HepG2 (cell line): Measurements from ENCODE around the gene MMP10. TPM values are rescaled to one million over a fixed set of nuclear protein-coding genes. Genes with fewer than 3 reads are reported as not detected.

Experiments used
- ATAC-seq: fragments of 200-7000 bp; cut with Tn5 transposase; 3 replicates; pipeline ENCODE4 v1.9.1; 2020; ENCODE audit warnings: mild to moderate bottlenecking, moderate library complexity
- BruUV-seq: library from RNA; stranded (reverse); fragments of 400-500 nt; replicated peaks from 2 replicates; lab custom pipeline; 2021; lab: Mats Ljungman, UMichigan
- CTCF ChIA-PET: fragments of 300-600 bp; formaldehyde crosslinking; extraction: SDS; loops from one replicate; lab custom pipeline; 2021; ENCODE audit warnings: low total read pairs, inconsistent platforms, low intra/inter-chr PET ratio; lab: Yijun Ruan, JAX
- POLR2A ChIA-PET: fragments of 350-600 bp; sonication (Branson Sonifier 250); formaldehyde crosslinking; loops from one replicate; lab custom pipeline; 2020; ENCODE audit warnings: antibody characterized with exemption, inconsistent platforms; lab: Yijun Ruan, JAX
- DNase-seq: peaks from one replicate; pipeline ENCODE4 v3.0.0-alpha.2; 2015; ENCODE audit warnings: low spot score
- FAIRE-seq: peaks from 3 replicates; lab custom pipeline; 2011; peaks lifted over from hg19 to GRCh38; lab: Jason Lieb, UNC
- H2AFZ ChIP-seq: one replicate; pipeline ENCODE4 v1.6.1; 2011; ENCODE audit warnings: low read length, inconsistent platforms
- H3K27ac ChIP-seq: fragments of 300-600 bp; 3 replicates; pipeline ENCODE4 v1.8.0; 2011; ENCODE audit warnings: mixed run types, mild to moderate bottlenecking, mixed read lengths, low read length, inconsistent platforms; ENCODE audit not compliant: insufficient read depth; ENCODE audit errors: extremely low read length
- H3K27me3 ChIP-seq, 2 experiments: fragments of 200-600 bp in 1 of 2; 2 replicates in 1 of 2; 3 replicates in 1 of 2; pipeline versions ENCODE4 v1.6.0 to v1.8.0; 2011; ENCODE audit warnings: low read length in 2 of 2, mild to moderate bottlenecking in 2 of 2, moderate library complexity in 2 of 2, inconsistent platforms in 1 of 2; ENCODE audit not compliant: insufficient read depth in 2 of 2, control insufficient read depth in 1 of 2
- H3K36me3 ChIP-seq, 2 experiments: fragments of 200-600 bp in 1 of 2; replicated peaks in 1 of 2; 2 replicates in 1 of 2; 3 replicates in 1 of 2; pipeline versions ENCODE4 v1.5.1 to v1.8.0; 2011; ENCODE audit warnings: low read length in 2 of 2, inconsistent platforms in 1 of 2; ENCODE audit not compliant: insufficient read depth in 2 of 2, control insufficient read depth in 1 of 2
- H3K4me1 ChIP-seq: 2 replicates; pipeline ENCODE4 v1.5.1; 2012; ENCODE audit warnings: low read length, inconsistent platforms; ENCODE audit not compliant: insufficient read depth
- H3K4me2 ChIP-seq: 2 replicates; pipeline ENCODE4 v1.6.0; 2011; ENCODE audit warnings: low read depth, low read length, inconsistent platforms
- H3K4me3 ChIP-seq, 3 experiments: fragments of 200-600 bp in 1 of 3; sonication (generic), shearing (Covaris generic) in 1 of 3; replicated peaks in 1 of 3; 2 replicates each; pipeline ENCODE4 v1.5.1; 2011 to 2016; ENCODE audit warnings: low read length in 3 of 3, inconsistent platforms in 2 of 3, low read depth in 2 of 3, mild to moderate bottlenecking in 2 of 3, control low read depth in 1 of 3, mixed read lengths in 1 of 3; ENCODE audit not compliant: insufficient read depth in 1 of 3
- H3K79me2 ChIP-seq: one replicate; pipeline ENCODE4 v1.6.1; 2011; ENCODE audit warnings: low read length, inconsistent platforms; ENCODE audit not compliant: insufficient read depth
- H3K9ac ChIP-seq: 2 replicates; pipeline ENCODE4 v1.6.0; 2011; ENCODE audit warnings: mild to moderate bottlenecking, low read depth, low read length, inconsistent platforms; ENCODE audit not compliant: insufficient read depth
- H3K9me3 ChIP-seq: 2 replicates; pipeline ENCODE4 v1.5.1; 2012; ENCODE audit warnings: mild to moderate bottlenecking, low read length
- H4K20me1 ChIP-seq: 2 replicates; pipeline ENCODE4 v1.6.0; 2011; ENCODE audit warnings: inconsistent platforms, mild to moderate bottlenecking, low read length, moderate library complexity; ENCODE audit not compliant: insufficient read depth
- ETS1 ChIP-seq: sonication (generic); formaldehyde crosslinking; IDR thresholded peaks from 2 replicates; pipeline ENCODE4 v1.4.0; 2020; ENCODE audit warnings: missing genetic modification reagents
- ETV5 ChIP-seq: IDR thresholded peaks from 2 replicates; pipeline ENCODE4 v1.6.1; 2018; ENCODE audit warnings: missing biosample characterization, missing genetic modification reagents, inconsistent platforms, borderline replicate concordance
- IKZF5 ChIP-seq: IDR thresholded peaks from 2 replicates; pipeline ENCODE4 v1.6.1; 2018; ENCODE audit warnings: missing genetic modification reagents, mild to moderate bottlenecking, missing compliant biosample characterization
- NAIF1 ChIP-seq: sonication (generic); formaldehyde crosslinking; IDR thresholded peaks from 2 replicates; pipeline ENCODE4 v1.5.0; 2020; ENCODE audit warnings: mild to moderate bottlenecking, missing genetic modification reagents, borderline replicate concordance
- NR2F1 ChIP-seq, 2 experiments: fragments of 450-650 bp in 1 of 2; formaldehyde crosslinking in 1 of 2; IDR thresholded peaks; 2 replicates each; pipeline versions ENCODE4 v1.5.0 to v1.6.1; 2016 to 2020; ENCODE audit warnings: mild to moderate bottlenecking in 1 of 2, missing compliant biosample characterization in 1 of 2, missing genetic modification reagents in 1 of 2, moderate library complexity in 1 of 2
- RXRB ChIP-seq: IDR thresholded peaks from 2 replicates; pipeline ENCODE4 v1.6.1; 2016; ENCODE audit warnings: borderline replicate concordance, missing genetic modification reagents, missing compliant biosample characterization
- SP4 ChIP-seq: sonication (generic); formaldehyde crosslinking; IDR thresholded peaks from 2 replicates; pipeline ENCODE4 v1.8.1; 2023; ENCODE audit warnings: mild to moderate bottlenecking, missing genetic modification reagents
- SP5 ChIP-seq: IDR thresholded peaks from 2 replicates; pipeline ENCODE4 v1.6.1; 2016; ENCODE audit warnings: low read depth, borderline replicate concordance
- TSC22D2 ChIP-seq: sonication (generic); formaldehyde crosslinking; IDR thresholded peaks from 2 replicates; pipeline ENCODE4 v1.5.1; 2020; ENCODE audit warnings: missing genetic modification reagents, mild to moderate bottlenecking, borderline replicate concordance
- ZBTB3 ChIP-seq: sonication (generic); formaldehyde crosslinking; IDR thresholded peaks from 2 replicates; pipeline ENCODE4 v1.4.0; 2020; ENCODE audit warnings: low read depth, mild to moderate bottlenecking, moderate library complexity, missing genetic modification reagents, borderline replicate concordance
- ZNF205 ChIP-seq: IDR thresholded peaks from 2 replicates; pipeline ENCODE4 v1.6.1; 2018; ENCODE audit warnings: missing biosample characterization, missing genetic modification reagents
- ZNF24 ChIP-seq: fragments of 450-650 bp; IDR thresholded peaks from 2 replicates; pipeline ENCODE4 v1.6.1; 2017; ENCODE audit warnings: antibody characterized with exemption, mild to moderate bottlenecking
- ZNF331 ChIP-seq: sonication (generic); formaldehyde crosslinking; IDR thresholded peaks from 2 replicates; pipeline ENCODE4 v1.4.0; 2020; ENCODE audit warnings: missing genetic modification reagents
- ZNF441 ChIP-seq: sonication (generic); formaldehyde crosslinking; IDR thresholded peaks from 2 replicates; pipeline ENCODE4 v1.7.0; 2021; ENCODE audit warnings: missing genetic modification reagents, borderline replicate concordance
- ZNF7 ChIP-seq: IDR thresholded peaks from 2 replicates; pipeline ENCODE4 v1.6.1; 2016; ENCODE audit warnings: missing biosample characterization, missing genetic modification reagents
- ZNF740 ChIP-seq: sonication (generic); formaldehyde crosslinking; IDR thresholded peaks from 2 replicates; pipeline ENCODE4 v1.4.0; 2020; ENCODE audit warnings: missing genetic modification reagents
- ZSCAN30 ChIP-seq: sonication (generic); formaldehyde crosslinking; IDR thresholded peaks from 2 replicates; pipeline ENCODE4 v1.5.0; 2020; ENCODE audit warnings: mild to moderate bottlenecking, missing genetic modification reagents
- in situ Hi-C: cut with HindIII; loops from 2 replicates; pipeline ENCODE4 v1.10.0; 2017; ENCODE audit warnings: low pct_unique_long_range_greater_than_20kb; ENCODE audit not compliant: extremely low pct_ligation_motif_present
- intact Hi-C: fragments of 100-400 bp; cut with micrococcal nuclease; formaldehyde crosslinking; loops from one replicate; pipeline ENCODE4 v1.10.0; 2022; ENCODE audit not compliant: unreplicated experiment
- polyA plus RNA-seq, 8 experiments: library from polyadenylated mRNA; depleted of rRNA in 3 of 8; stranded (reverse) in 7 of 8; unstranded in 1 of 8; fragments of >200 nt; fragmentation: Illumina TruSeq in 4 of 8; extraction: Trizol in 4 of 8; gene quantifications; 2 replicates each; pipeline versions ENCODE4 v1.2.1 to v1.2.3, GENCODE V29; 2011 to 2016; ENCODE audit warnings: low read depth in 4 of 8, missing spikeins in 1 of 8, mixed read lengths in 1 of 8; ENCODE audit not compliant: insufficient read depth in 1 of 8
- total RNA-seq, 5 experiments: library from RNA; depleted of rRNA; stranded (reverse); fragments of >200 nt; fragmentation: Illumina TruSeq; extraction: Trizol; gene quantifications; 2 replicates each; pipeline ENCODE4 v1.2.3, GENCODE V29; 2016; ENCODE audit warnings: low read depth in 1 of 5

The MMP10 gene
- total and polyA plus RNA-seq, 2 of the 13 experiments (the other 11 are each of a cell fraction or from before 2014, with no cell fraction given) = 0.03 TPM; not detected in 1

GRCh38 chr11:102722821-102723220 is 57.6 kb downstream of the MMP10 start:
- no peak overlapping the region for H3K4me2 ChIP-seq
- H3K9me3 ChIP-seq = no peaks in the 10 kb centered on the region
- intact Hi-C loops = no loop called here
- H3K79me2 ChIP-seq = no peaks in the 10 kb centered on the region
- H3K4me3 ChIP-seq = no peak overlapping the region
- H3K4me1 ChIP-seq = no peaks in the 10 kb centered on the region
- H4K20me1 ChIP-seq = no peaks in the 10 kb centered on the region
- TF ChIP-seq ZNF205 = no peak
- TF ChIP-seq ZBTB3 (CRISPR knock-in tag) = no peak
- no peak for TF ChIP-seq ZNF7 (CRISPR knock-in tag)
- TF ChIP-seq SP5 (CRISPR knock-in tag) = no peak
- TF ChIP-seq TSC22D2 (CRISPR knock-in tag) = no peak
- no peak for TF ChIP-seq ETS1 (CRISPR knock-in tag)
- no peak for TF ChIP-seq RXRB (CRISPR knock-in tag)
- TF ChIP-seq ETV5 (CRISPR knock-in tag) = no peak
- TF ChIP-seq ZNF740 (CRISPR knock-in tag) = no peak
- TF ChIP-seq ZNF331 (CRISPR knock-in tag) = no peak
- TF ChIP-seq ZSCAN30 = no peak
- TF ChIP-seq SP4 (CRISPR knock-in tag) = no peak
- no peak for TF ChIP-seq ZNF441
- TF ChIP-seq NAIF1 (CRISPR knock-in tag) = no peak
- TF ChIP-seq IKZF5 (CRISPR knock-in tag) = no peak
- TF ChIP-seq NR2F1 (CRISPR knock-in tag; IDR thresholded peaks at IDR 0.05) = no peak
- no peak for TF ChIP-seq ZNF24
- no peaks in the 10 kb centered on the region for H3K27me3 ChIP-seq
- ATAC-seq (no peak), FAIRE-seq (no peak), DNase-seq (no peak)
- in situ Hi-C loops = no loop called here
- ChIA-PET POLR2A (no interaction called here), CTCF (no interaction called here)
- no peak overlapping the region for H3K27ac ChIP-seq
- no TSS peak for BruUV-seq
- H3K36me3 ChIP-seq = no peaks in the 10 kb centered on the region
- H2AFZ ChIP-seq = no peak overlapping the region
- H3K9ac ChIP-seq = no peak overlapping the region
